ENCODE results near the gene YY1.
"Not testable (repeated sequence)": the region's sequence is repeated elsewhere in the genome, so short reads cannot be mapped to it uniquely, and the experiment has no call there.

YY1 gene

GRCh38 chr14:100223332-100224201, 15.4 kb upstream of the YY1 start:
- no peak overlapping the region for H3K27ac ChIP-seq
- H3K36me3 ChIP-seq = peaks cover 0 to 5% (median 0%) of the 10 kb centered on the region in 3 donors
- intact Hi-C loops (cut with DNase I; ENCODE audit: low total_unique reads) = no loop called here
- peaks cover 0 to 22% (median 13%) of the 10 kb centered on the region in 4 donors for H3K4me1 ChIP-seq
- no peak overlapping the region for H3K4me3 ChIP-seq
- no peak for DNase-seq
- no peaks in the 10 kb centered on the region for H3K27me3 ChIP-seq
- no peaks in the 10 kb centered on the region for H3K9me3 ChIP-seq
- TF ChIP-seq CTCF (IDR thresholded peaks at IDR 0.05) = no peak

GRCh38 chr14:100224229-100224866, 14.6 kb upstream of the YY1 start:
- Histone ChIP-seq H3K27me3 (no peaks in the 10 kb centered on the region), H3K4me3 (no peak overlapping the region), H3K4me1 (peaks cover 0 to 22% (median 13%) of the 10 kb centered on the region in 4 donors), H3K36me3 (peaks cover 0 to 7% (median 0%) of the 10 kb centered on the region in 3 donors), H3K9me3 (no peaks in the 10 kb centered on the region), H3K27ac (no peak overlapping the region)
- no peak for TF ChIP-seq CTCF (IDR thresholded peaks at IDR 0.05)
- intact Hi-C loops (cut with DNase I; ENCODE audit: low total_unique reads) = no loop called here
- no peak for DNase-seq

- peaks cover 0 to 11% (median 5%) of the 10 kb centered on the region in 3 donors for H3K36me3 ChIP-seq
- H3K4me3 ChIP-seq = no peak overlapping the region
- no peaks in the 10 kb centered on the region for H3K9me3 ChIP-seq
- no peak for TF ChIP-seq CTCF (IDR thresholded peaks at IDR 0.05)
- peaks cover 0 to 22% (median 13%) of the 10 kb centered on the region in 4 donors for H3K4me1 ChIP-seq
- H3K27me3 ChIP-seq = no peaks in the 10 kb centered on the region
- intact Hi-C loops (cut with DNase I; ENCODE audit: low total_unique reads) = no loop called here
- no peak for DNase-seq
- no peak overlapping the region for H3K27ac ChIP-seq
These were observed 13.8 kb upstream of the YY1 start for GRCh38 chr14:100225169-100225568.

- no peak for DNase-seq
- H3K27ac ChIP-seq = no peak overlapping the region
- no peaks in the 10 kb centered on the region for H3K9me3 ChIP-seq
- no peaks in the 10 kb centered on the region for H3K27me3 ChIP-seq
- H3K4me3 ChIP-seq = no peak overlapping the region
- TF ChIP-seq CTCF (IDR thresholded peaks at IDR 0.05) = no peak
- H3K36me3 ChIP-seq = peaks cover 0 to 16% (median 5%) of the 10 kb centered on the region in 3 donors
- H3K4me1 ChIP-seq = peaks cover 0 to 7% (median 1%) of the 10 kb centered on the region in 4 donors
- intact Hi-C loops (cut with DNase I; ENCODE audit: low total_unique reads) = no loop called here
These were observed 8.6 kb upstream of the YY1 start for GRCh38 chr14:100230361-100230760.

GRCh38 chr14:100234511-100234910, 4.4 kb upstream of the YY1 start:
- Histone ChIP-seq H3K27ac (no peak overlapping the region), H3K36me3 (peaks cover 0 to 9% (median 5%) of the 10 kb centered on the region in 3 donors), H3K4me1 (peaks cover 0 to 30% (median 18%) of the 10 kb centered on the region in 4 donors), H3K9me3 (no peaks in the 10 kb centered on the region), H3K27me3 (no peaks in the 10 kb centered on the region), H3K4me3 (no peak overlapping the region)
- intact Hi-C loops (cut with DNase I; ENCODE audit: low total_unique reads) = no loop called here
- no peak for TF ChIP-seq CTCF (IDR thresholded peaks at IDR 0.05)
- no peak for DNase-seq

- not testable (repeated sequence) for H3K27ac ChIP-seq, H3K4me3 ChIP-seq, DNase-seq, H3K36me3 ChIP-seq, H3K9me3 ChIP-seq, H3K27me3 ChIP-seq
- peaks cover 0 to 36% (median 18%) of the 10 kb centered on the region in 4 donors for H3K4me1 ChIP-seq
- intact Hi-C loops (cut with DNase I; ENCODE audit: low total_unique reads) = loop anchor here (5.0 kb wide), 1 partner anchor 141 kb away; the partner anchor contains the start of gene WDR25
These were observed 2.6 kb upstream of the YY1 start for GRCh38 chr14:100236271-100236818.
